Neuron (in vitro differentiated cells): ENCODE measurements around the gene PKNOX1.
"Not testable (repeated sequence)": the region's sequence is repeated elsewhere in the genome, so short reads cannot be mapped to it uniquely, and the experiment has no call there.

Experiments
- H2AFZ ChIP-seq: one replicate; pipeline ENCODE4 v1.6.1; 2013; ENCODE audit warnings: low read depth, mild to moderate bottlenecking, inconsistent platforms, low read length, moderate library complexity
- H3K27me3 ChIP-seq: one replicate; pipeline ENCODE4 v1.6.1; 2013; ENCODE audit warnings: low read length; ENCODE audit not compliant: insufficient read depth
- H3K36me3 ChIP-seq: one replicate; pipeline ENCODE4 v1.6.1; 2013; ENCODE audit warnings: low read length; ENCODE audit not compliant: insufficient read depth
- H3K4me1 ChIP-seq: one replicate; pipeline ENCODE4 v1.6.1; 2013; ENCODE audit warnings: low read length; ENCODE audit not compliant: insufficient read depth
- H3K4me3 ChIP-seq: 2 replicates; pipeline ENCODE4 v1.5.1; 2013; ENCODE audit warnings: mild to moderate bottlenecking, low read length, moderate library complexity
- H3K9me3 ChIP-seq: one replicate; pipeline ENCODE4 v1.6.1; 2013; ENCODE audit warnings: low read length

The PKNOX1 gene

GRCh38 chr21:43044547-43044946, 70.2 kb downstream of the PKNOX1 start:
- not testable (repeated sequence) for H3K36me3 ChIP-seq, H3K27me3 ChIP-seq, H2AFZ ChIP-seq, H3K4me1 ChIP-seq, H3K9me3 ChIP-seq, H3K4me3 ChIP-seq

DNA sequence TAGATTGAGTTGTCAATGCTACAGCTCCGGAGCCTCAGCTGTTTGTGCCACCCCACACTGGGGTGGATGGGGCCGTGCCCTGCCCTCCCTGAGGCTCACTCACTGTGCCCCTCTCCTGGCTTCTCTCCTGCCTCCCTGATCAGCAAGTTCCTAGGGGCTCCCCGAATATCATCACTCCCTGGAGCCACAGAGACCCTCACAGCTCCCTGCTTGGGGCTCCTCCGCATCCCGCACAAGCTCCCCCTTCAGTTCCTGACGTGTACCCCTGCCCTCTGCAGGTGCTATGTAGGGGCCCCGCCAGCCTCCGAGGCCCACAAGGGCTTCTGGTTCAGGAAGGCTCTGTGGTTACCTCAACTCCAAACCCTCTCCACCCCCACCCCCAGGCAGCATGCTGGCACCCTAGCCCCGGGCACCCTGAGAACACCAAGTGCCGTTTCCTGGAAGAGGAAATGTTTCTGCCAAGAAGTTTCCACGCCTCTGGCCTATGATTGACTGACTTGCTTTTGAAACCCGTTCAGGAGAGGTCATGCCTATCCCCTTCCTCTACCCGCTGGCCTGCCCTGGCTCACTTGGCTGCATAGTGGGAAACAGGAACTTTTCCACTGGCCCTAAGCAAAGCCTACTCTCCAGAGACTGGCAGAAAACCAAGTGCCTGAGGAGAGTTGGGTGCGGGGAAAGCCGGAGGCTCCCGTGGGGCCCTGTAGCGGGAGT, 71.0 kb downstream of the PKNOX1 start:
- not testable (repeated sequence) for H3K27me3 ChIP-seq, H2AFZ ChIP-seq, H3K9me3 ChIP-seq, H3K4me3 ChIP-seq, H3K4me1 ChIP-seq, H3K36me3 ChIP-seq

GRCh38 chr21:43045876-43046821, 71.8 kb downstream of the PKNOX1 start:
- H3K27me3 ChIP-seq, H2AFZ ChIP-seq, H3K36me3 ChIP-seq, H3K4me1 ChIP-seq, H3K4me3 ChIP-seq, H3K9me3 ChIP-seq: not testable (repeated sequence)

GRCh38 chr21:43053112-43053511, 78.8 kb downstream of the PKNOX1 start:
- not testable (repeated sequence) for H2AFZ ChIP-seq, H3K27me3 ChIP-seq, H3K9me3 ChIP-seq, H3K4me3 ChIP-seq, H3K36me3 ChIP-seq, H3K4me1 ChIP-seq

- H3K9me3 ChIP-seq, H2AFZ ChIP-seq, H3K4me1 ChIP-seq: not testable (repeated sequence)
Observed at GRCh38 chr21:43062955-43063664, 88.7 kb downstream of the PKNOX1 start.

GRCh38 chr21:43064265-43064917, 90.0 kb downstream of the PKNOX1 start:
- not testable (repeated sequence) for H3K27me3 ChIP-seq, H3K36me3 ChIP-seq, H3K9me3 ChIP-seq, H3K4me1 ChIP-seq, H2AFZ ChIP-seq, H3K4me3 ChIP-seq

More at GRCh38 chr21:43062955-43063664, 88.7 kb downstream of the PKNOX1 start:
- H3K4me3 ChIP-seq, H3K27me3 ChIP-seq, H3K36me3 ChIP-seq: not testable (repeated sequence)

DNA sequence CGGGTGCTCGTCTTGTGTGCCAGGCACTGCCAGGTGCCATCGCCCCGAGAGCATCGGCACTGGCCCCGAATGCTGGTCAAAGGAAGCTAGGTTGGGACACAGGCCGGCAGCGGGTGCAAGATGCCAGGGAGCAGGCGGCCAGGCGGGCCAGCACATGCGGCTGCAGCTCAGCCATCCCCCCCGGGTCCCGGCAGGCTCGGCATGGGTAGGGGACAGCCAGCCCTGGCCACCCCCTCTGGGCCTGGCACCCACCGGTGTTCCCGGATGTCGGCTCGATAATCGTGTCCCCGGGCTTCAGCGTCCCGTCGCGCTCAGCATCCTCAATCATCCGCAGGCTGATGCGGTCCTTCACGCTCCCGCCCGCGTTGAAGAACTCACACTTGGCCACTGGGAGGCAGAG, 91.6 kb downstream of the PKNOX1 start:
- H3K4me1 ChIP-seq, H3K36me3 ChIP-seq, H2AFZ ChIP-seq, H3K9me3 ChIP-seq, H3K27me3 ChIP-seq, H3K4me3 ChIP-seq: not testable (repeated sequence)

DNA sequence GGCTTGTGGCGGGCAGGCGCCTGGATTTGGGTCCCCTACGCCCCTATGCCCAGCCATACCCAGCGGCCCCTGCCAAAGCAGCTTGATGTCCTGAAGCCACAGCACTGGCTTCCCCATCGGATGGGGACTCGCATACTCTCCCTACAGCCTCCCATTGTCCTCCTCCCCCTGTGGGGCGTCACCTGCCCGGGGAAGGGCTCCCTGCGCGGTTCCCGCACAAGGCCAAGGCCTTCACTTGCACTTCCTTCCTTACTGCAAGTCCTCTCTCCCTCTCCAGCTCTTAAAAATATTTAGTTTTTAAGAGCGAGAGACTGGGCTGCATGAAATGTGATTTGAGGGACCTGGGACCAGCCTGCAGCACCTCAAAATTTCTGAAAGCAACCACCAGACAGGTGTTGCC, 92.3 kb downstream of the PKNOX1 start:
- H3K4me3 ChIP-seq, H3K36me3 ChIP-seq, H2AFZ ChIP-seq, H3K9me3 ChIP-seq, H3K27me3 ChIP-seq, H3K4me1 ChIP-seq: not testable (repeated sequence)

- H2AFZ ChIP-seq, H3K9me3 ChIP-seq, H3K36me3 ChIP-seq, H3K4me1 ChIP-seq, H3K27me3 ChIP-seq, H3K4me3 ChIP-seq: not testable (repeated sequence)
Observed at GRCh38 chr21:43068065-43068464, 93.7 kb downstream of the PKNOX1 start.

GRCh38 chr21:43069682-43070081, 95.3 kb downstream of the PKNOX1 start:
- H3K36me3 ChIP-seq, H3K4me1 ChIP-seq, H3K27me3 ChIP-seq, H3K9me3 ChIP-seq, H3K4me3 ChIP-seq, H2AFZ ChIP-seq: not testable (repeated sequence)

GRCh38 chr21:43072742-43073141, 98.4 kb downstream of the PKNOX1 start:
- H3K4me1 ChIP-seq, H3K36me3 ChIP-seq, H2AFZ ChIP-seq, H3K4me3 ChIP-seq, H3K27me3 ChIP-seq, H3K9me3 ChIP-seq: not testable (repeated sequence)

DNA sequence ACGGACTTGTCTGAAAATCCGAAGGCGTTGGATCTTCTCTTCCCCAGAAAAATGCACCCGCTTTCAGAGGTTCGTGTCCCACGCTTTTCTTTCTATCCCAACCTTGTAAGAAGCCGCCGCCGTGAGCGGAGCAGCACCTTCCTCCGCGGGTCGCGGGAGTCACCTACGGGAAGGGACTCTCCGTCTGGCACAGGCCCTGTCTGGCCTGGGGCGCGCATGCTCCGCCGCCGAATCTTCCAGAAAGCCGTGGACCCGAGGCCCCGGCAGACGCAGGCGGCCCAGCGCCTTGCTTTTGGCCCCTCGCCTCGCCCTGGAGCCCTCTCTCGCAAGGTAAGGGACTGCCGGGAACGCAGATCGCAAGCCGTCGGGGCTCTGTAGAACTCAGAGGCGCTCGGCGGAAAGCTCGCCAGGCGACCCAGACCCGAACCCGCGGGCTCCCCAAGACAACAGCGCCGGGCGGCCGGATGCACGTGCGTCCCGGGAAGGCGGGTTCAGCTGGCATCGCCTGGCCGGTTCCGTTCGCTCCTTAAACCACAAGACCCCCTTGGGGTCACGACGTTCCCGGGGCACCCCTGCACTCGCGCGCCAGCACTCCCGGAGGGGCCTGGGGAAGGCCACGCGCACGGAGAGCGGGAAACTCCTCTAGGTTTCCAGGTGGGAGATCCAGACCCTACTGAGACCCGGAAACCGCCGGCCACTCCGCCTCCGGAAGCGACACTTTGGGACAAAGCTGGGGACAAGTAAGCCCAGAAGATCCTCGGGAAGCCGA, 100.2 kb downstream of the PKNOX1 start:
- not testable (repeated sequence) for H3K4me1 ChIP-seq, H3K36me3 ChIP-seq, H2AFZ ChIP-seq, H3K4me3 ChIP-seq, H3K27me3 ChIP-seq, H3K9me3 ChIP-seq
